Right lung (tissue), 5 donors: Measurements from ENCODE around the gene CAP2. TPM values are rescaled to one million over a fixed set of nuclear protein-coding genes. Genes with fewer than 3 reads are reported as not detected.
"Not testable (repeated sequence)": the region's sequence is repeated elsewhere in the genome, so short reads cannot be mapped to it uniquely, and the experiment has no call there.

Experiments used
- DNase-seq, 2 donors: peaks; one replicate each; pipeline ENCODE4 v3.0.0-alpha.2; 2013
- polyA plus RNA-seq, 5 donors: library from polyadenylated mRNA; unstranded; fragments of 120-200 nt; gene quantifications; one replicate each; pipeline versions ENCODE4 v1.2.1 to v1.2.3, GENCODE V29; 2013; ENCODE audit warnings: inconsistent platforms in 1 of 5, low replicate concordance in 1 of 5; ENCODE audit not compliant: insufficient read length in 5 of 5, insufficient read depth in 1 of 5

The CAP2 gene
- polyA plus RNA-seq, 5 donors: 9.0 to 12.7 (median 9.8) TPM

DNA sequence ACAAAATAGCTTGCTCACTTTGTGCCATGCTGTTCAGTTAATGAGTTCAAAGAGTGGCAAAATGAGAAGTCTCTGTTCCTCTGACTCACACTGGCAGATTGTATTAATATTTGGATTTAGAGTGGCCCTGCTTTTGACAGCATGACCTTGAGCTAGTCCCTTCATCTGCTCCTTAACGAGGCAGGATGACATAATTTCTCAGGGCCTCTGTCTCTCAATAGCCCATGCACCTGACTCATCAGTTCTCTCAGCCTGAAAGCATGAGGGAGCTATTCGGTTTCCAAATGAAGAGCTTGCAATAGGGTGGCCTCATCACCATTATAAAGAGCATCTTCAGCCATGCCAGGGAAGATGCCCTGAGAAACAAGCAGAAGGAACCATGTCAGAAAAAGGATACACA, 38.2 kb downstream of the CAP2 start:
- DNase-seq: no peak

DNA sequence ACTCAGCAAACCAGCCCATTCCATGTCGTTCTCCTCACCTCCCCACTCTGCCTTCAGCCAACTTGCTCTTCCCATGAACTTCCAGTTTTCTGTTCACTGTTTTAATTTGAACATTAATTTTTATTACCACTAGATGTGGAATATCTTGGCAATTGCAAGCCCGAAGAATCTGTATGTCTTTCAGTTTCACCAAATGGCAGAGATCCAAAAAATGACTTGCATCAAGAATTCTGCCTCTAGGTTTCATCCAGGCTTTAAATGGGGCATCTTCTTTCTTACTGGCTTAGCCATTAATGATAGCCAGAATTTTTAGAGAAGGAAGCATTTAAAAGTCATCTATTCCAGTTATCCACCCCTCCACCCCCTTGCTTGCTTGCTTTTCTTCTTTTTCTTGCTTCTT, 39.0 kb downstream of the CAP2 start:
- DNase-seq: no peak

DNA sequence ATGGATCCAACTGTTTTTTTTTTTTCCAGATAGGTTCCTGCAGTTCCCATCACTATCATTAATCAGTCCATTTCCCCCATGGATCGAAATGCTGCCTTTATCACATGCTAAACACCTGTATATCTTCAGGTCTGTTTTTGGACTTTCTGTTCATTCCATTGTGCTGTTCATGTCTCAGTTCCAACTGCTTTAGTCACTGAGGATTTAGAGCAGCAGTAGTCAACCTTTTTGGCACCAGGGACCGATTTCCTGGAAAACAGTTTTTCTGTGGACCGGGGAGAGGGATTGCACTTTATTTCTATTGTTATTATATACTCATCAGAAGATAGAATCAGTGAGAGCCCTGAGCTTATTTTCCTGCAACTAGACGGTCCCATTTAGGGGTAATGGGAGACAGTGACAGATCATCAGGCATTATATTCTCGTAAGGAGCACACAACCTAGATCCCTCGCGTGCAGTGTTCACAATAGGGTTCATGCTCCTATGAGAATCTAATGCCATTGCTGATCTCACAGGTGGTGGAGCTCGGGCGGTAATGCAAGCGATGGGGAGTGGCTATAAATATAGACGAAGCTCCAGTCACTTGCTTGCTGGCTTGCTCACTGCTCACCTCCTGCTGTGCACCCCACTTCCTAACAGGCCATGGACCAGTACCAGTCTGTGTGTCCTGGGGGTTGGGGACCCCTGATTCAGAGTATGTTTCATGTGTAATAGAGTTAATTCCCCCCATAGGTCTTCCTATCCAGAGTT, 46.0 kb downstream of the CAP2 start:
- DNase-seq: no peak

DNA sequence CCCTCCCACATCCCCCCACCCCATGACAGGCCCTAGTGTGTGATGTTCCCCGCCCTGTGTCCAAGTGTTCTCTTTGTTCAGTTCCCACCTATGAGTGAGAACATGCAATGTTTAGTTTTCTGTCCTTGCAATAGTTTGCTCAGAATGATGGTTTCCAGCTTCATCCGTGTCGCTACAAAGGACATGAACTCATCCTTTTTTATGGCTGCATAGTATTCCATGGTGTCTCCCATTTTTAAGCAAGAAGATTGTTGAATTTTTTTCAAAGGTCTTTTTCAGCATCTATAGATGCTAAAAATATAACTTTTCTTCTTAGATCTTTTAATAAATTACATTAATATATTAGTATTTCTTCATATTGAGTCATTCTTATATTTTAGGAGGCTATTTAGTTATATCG, 47.4 kb downstream of the CAP2 start:
- DNase-seq: not testable (repeated sequence)

DNA sequence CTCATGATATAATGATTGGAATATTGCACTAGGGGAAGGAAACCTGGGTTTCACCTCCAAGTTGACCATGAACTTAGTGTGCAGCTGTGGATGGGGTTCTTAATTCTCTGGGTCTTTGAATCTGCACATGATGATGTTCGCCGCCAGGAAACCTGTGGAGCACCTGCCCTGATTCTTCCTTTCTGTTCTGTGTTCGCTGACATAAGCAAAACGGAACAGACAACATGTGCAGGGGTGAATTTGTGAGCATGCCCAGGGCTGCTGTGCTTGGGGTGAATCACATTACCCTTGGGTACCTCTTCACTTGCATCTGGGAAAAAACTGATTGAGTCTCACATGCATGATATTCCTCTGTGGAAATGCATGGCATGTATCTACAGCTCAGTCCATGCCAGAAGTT, 48.8 kb downstream of the CAP2 start:
- DNase-seq: no peak

DNA sequence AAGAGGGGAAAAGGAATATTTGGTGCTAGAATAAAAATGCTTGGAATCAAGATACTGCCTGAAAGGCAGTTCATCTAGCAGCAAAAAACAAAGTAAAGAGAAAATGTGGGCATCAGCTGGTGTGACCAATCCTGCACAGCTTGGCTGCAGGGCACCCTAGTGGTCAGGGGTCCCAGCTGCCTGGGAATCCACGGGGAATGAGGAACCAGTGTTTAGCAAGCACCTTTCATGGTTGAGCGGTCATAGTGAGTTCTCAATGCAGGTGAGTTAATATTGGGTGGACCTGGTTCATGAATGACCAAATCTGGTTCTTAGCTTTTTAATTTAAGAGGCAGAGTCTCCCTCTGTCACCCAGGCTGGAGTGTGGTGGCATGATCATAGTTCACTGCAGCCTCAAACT, 53.3 kb downstream of the CAP2 start:
- no peak for DNase-seq

DNA sequence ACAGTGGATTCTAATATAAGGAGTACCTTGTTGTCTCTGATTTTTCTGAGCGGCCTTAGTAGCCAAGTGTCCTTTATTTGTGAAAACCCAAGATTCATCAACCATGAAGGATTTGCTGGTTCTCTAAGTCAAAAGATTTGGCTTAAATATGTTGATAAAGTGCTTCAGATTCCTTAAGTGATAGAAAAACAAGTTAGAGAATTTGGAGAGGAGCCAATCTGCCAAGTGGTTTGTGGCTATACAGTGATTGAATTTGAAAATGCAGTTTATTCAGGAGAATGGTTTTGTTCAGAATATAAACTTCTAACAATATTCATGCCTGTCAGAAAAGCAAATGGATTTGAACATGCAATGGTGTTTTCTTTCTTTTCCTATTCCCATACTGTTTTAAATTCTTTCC, 54.8 kb downstream of the CAP2 start:
- DNase-seq: no peak

DNA sequence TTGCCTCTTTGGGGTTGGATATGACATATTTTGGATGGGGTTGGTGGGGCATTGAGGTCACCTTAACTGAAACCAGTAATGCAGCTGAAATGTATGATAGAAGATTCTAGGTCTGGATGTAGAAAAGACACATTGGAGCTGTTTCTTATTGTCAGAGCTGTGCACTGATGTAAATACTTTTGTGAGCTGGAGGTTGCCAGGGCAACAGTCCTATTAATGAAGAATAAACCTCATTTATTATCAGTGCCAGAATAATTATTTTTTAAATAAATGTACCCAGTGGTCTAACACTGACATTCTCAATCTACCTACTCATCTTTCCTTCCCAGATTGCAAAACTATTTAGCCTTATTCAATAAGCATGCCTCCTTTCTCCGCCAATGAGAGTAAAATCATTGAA, 57.0 kb downstream of the CAP2 start:
- no peak for DNase-seq

DNA sequence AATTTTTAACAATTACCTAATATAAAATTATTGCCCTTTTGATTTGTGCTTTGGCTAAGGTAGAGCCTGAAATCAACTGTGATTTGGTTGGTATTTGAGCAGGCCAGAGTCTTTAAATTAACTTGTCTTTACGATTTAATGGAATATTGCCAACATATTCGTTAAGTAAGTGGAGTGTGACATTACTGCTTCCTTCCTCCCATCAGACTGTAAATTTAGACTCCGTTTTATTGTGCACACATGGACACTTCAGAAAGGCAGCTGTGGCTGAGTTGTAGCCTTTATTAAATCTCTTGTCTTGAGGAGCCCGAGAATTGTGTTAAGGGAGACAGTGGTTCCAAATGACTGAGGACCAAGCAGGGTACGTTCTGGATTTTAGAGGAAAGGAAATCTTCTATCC, 57.4 kb downstream of the CAP2 start:
- no peak for DNase-seq

DNA sequence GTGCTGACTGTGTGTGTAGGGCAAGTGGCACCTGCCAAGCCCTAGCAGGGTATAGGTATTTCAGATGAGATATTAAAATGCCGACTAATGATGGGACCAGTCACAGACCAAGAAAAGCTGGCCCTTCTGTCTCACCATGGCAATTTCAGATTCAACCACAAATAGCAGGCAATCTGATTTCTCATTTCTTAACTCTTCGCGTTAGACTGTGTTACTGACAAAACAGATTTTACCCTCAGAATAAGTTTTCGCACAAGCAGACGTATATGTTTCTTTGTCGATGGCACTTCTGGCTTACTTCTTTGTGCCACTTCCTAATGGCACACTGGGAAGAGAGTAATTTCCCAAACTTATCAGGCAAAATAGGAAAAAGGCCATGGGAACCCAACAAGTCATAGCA, 58.7 kb downstream of the CAP2 start:
- DNase-seq: no peak

DNA sequence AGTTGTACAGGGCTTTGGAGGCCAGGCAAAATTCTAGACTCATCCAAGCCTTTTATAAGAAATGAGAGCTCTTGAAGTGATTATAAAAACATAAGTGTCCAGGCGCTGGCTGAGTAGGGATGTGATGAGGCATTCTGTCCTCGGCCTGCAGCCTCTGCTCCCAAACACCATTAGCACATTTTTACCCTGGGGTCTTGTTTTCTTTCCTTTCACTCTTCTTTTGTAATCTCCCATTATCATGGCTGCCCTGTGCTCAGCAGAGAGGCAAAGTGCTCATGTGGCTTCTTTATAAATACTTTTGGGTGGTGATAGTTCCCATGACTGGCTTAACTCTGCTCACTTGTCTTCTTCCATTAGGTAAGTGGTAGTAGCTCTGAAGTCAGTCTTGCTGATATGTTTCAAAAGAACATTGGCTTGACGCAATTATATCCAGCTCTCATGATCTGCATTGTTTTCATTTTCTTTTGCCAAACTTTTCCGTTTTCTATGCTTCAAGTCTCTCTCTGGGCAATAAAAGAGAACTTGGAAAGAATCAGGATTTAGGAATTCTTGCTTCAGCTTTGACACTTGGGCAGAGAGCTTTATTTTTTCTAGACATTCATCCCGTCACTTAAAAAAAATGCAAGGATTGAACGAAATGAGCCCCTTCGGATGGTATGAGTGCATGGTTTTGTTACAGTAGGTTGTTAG, 61.1 kb downstream of the CAP2 start:
- DNase-seq: no peak

DNA sequence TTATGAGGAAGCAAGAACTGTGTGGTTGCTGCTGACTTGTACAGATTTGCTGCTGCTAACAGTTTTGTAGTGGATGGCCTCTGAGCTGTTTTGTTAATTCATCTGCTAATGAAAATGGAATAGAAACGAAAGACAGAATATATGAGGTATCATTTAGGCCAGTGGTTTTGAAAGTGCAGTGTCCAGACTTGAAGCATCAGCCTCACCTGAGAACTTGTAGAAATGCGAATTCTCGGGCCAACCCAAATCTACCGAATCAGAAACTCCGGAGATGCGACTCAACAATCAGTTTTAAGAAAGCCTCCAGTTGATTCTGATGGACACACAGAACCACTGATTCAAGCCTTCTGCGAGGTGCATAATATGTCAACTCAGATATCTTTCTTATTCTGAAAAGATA, 62.5 kb downstream of the CAP2 start:
- DNase-seq: no peak

DNA sequence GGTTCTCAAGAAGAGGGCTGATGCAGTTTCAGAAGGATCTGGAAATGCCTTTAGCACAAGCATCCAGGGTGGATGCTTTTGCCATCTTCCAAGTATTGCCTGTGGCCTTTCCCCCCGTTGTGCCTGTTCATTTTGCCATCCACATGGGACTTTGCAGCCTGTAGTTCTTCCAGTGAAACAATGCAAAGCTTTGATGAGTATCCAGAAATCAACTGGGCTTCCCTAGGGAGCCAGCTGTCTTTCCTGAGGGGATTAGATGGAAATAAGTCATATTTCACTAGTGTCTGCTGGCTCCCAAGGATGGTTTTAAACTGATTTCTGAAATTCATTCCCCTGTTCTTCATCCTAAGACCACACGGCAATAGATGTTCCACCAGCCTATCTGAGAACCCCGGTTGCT, 63.3 kb downstream of the CAP2 start:
- no peak for DNase-seq

DNA sequence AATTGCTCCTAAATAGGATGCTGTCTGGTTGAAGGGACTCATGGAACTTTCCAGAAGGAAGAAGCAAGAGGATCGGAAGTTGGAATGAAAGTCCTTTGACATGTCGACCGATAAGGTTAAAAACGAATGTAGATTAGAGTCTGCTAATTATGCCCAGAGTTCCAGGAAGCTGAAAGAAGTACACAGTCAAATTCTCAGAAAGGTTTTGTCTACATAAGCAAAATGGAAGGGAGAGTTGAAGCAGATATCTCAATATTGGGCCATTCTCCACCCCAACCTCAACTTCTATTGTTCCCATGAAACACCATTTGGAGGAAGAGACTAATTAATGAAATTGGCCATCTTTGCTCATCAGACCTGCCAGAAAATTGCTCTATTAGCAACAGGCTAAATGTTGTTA, 64.0 kb downstream of the CAP2 start:
- no peak for DNase-seq

DNA sequence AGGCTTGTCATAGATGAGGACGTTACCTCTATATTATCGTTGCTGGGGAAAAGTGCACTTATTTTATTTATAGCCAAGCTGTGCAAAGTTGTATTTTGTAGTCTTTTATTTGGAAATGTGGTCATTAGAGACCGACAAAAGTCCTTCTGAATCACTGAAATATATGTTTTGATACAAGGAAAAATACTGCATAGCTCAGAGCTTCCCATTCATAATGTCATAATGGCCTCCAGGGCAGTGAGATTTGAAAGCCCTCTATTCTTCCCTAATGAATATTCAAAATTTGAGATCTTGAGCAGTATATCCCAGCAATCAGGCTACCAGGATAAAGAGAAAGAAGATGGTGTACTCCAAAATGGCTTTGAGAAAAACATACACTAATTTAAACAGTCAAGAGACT, 64.6 kb downstream of the CAP2 start:
- no peak for DNase-seq

DNA sequence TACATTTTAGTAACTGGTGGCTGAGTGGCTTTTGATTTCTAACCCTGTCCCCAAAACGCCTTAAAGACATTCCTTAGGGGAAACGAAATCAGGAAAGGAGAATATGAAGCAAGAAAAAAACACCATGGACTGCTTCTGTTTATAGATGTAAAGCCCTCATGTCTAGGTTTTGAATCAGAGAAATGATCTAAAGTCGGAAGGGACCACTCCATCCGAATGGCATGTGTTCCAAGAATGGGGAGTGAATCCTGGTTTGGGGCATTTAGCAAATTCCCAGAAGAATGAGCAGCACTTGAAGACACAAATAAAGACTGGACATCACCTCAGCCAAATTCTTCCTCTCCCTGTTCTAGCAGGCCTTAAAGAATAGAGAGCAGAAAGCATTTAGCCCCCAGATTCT, 65.6 kb downstream of the CAP2 start:
- no peak for DNase-seq

DNA sequence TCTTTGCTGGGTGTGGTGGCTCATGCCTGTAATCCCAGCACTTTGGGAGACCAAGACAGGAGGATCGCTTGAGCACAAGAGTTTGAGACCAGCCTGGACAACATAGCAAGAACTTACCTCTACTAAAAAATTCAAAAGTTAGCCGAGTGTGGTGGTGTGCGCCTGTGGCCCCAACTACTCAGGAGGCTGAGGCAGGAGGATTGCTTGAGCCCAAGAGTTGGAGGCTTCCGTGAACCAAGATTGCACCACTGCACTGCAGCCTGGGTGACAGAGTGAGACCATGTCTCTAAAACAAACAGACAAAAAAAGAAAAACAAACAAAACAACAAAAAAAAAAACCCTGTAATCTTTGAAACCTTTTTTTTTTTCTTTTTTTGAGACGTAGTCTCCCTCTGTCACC, 67.5 kb downstream of the CAP2 start:
- DNase-seq: no peak

DNA sequence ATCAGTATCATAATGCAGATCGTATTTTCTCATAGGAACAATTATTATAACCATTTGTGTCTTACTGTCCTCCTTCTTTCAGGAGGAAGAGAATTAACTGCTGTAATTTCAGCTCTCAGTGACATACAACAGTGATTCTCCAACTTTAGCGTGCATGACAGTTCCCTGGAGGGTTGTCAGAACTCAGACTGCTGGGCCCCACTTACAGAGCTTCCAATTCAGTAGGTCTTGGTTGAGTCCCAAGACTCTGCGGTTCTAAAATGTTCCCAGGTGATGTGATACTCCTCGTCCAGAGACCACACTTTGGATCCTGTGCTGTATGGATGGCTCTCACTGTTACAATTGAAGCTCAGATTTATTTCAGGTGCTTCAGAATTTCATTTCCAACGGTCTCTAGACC, 72.8 kb downstream of the CAP2 start:
- no peak for DNase-seq

DNA sequence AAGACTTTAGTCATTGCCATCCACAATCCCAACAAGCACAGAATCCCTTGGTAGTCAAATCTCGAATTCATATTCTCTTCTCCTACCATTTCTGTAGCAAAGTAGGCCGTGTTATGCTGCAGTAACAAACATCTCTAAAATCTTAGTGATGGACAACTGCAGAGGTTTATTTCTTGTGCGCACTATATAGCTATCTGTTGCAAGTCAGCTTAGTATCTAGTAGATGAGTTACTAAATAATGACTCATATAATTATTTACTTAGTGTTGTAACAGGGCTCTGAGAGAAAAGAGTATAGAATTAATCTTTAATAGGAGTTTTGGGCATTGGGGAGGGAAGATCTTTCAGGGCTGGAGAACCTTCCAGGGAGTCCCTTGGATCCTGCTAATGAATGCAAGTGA, 73.3 kb downstream of the CAP2 start:
- no peak for DNase-seq

DNA sequence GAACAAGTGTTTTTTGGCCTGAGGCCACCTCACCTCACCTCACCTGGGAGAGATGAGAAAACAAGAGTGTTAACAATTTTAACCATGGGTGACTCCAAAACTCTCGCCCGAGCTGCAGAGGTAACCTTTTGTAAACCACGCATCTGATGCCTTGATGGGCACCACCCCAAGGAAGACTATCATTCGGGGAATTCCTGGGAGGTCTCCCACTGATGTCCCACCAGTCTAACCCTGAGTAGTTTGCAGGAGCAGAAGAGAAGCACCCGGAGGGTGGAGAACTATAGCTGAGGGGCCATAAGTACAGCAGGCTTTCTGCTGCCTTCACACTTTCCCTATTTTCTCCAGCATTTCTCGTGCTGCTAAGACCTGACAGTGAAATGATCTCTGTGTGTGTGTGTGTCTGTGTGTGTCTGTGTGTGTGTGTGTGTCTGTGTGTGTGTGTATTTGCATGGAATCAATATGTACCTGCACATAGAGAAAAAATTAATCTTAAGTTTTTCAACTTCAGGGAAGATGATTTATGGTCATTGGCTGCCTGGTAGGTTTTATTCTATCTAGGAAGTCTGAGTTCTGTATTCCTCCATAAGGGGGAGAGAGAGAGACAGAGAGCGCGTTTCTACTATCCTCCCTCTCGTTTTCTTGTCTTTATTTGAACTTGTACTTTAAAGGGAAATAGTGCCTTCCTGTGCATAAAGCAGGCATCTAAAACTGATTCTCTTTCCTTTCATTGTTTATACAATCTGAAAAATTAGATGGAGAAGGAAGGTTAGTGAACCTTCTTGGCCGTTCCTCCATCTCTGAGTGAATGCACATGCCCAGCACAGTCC, 75.8 kb downstream of the CAP2 start:
- DNase-seq: no peak

DNA sequence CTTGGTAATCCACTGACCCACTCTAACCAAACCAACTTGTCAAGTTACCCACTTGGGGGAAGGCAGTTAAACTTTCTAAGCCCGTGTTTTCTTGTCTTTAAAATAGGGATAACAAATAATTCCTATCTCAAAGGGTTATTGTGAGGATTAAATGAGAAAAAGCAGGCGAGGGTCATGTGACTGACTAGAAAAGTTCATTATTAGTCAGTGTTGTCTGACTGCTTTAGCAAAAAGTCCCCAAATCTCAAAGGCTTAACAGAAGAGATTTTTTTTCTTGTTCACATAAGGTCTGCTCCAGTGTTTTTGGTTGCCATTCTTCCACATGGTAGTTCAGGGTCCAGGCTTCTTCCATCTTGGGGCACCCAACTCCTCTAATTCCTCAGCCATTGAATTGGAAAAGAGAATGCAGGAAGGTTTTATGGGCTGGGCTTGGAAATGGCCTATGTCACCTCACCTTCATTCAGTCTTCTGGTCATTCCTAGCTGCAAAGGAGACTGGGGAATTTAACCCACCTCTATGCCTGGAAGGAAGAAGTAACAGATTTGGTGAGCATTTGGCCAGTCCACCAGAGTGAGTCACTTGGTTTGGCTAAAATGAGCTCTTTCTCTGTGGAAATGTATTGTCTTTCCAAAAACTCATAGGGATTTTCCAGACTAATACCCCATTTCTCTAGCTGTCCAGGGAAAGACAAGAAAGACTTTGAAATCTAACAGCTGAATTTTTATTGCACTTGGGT, 77.0 kb downstream of the CAP2 start:
- no peak for DNase-seq

DNA sequence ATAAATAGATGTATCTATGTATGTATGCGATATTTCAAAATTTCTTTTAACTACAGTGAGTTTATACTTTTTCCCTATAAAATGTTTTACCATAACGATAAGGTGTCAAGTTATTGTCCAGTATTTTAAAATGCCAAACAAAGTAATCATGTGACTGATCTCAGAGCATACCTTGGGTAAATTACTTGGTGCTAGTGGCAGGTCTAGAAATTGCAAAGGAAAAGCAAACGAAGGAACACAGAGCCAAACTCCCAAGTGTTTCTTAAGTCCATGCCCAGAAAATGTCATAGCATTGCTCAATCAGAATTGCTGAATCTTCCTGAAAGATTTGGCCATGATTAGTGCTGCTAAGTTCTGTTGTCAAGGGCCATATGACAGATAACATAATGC, 77.5 kb downstream of the CAP2 start:
- peak; percentile 85 to 89 for DNase-seq
